Calu3 (cell line): ENCODE data around the gene NCOR1. TPM values are rescaled to one million over a fixed set of nuclear protein-coding genes. Genes with fewer than 3 reads are reported as not detected.
"Not testable (repeated sequence)": the region's sequence is repeated elsewhere in the genome, so short reads cannot be mapped to it uniquely, and the experiment has no call there.

ENCODE experiments used
- BruUV-seq: library from RNA; stranded (reverse); fragments of 400-500 nt; replicated peaks from 2 replicates; lab custom pipeline; 2021; lab: Mats Ljungman, UMichigan
- CTCF ChIA-PET: fragments of 300-600 bp; sonication (Branson Sonifier 250); formaldehyde crosslinking; loops from one replicate; lab custom pipeline; 2022; ENCODE audit warnings: antibody characterized with exemption; lab: Charles Lee
- DNase-seq: peaks from one replicate; pipeline ENCODE4 v3.0.0; 2022
- H3K27ac Mint-ChIP-seq: one replicate; pipeline ENCODE4 v1.8.0; 2022; ENCODE audit warnings: mixed read lengths; ENCODE audit not compliant: unreplicated experiment
- H3K27me3 Mint-ChIP-seq: one replicate; pipeline ENCODE4 v1.8.0; 2022; ENCODE audit warnings: mixed read lengths; ENCODE audit not compliant: unreplicated experiment
- H3K36me3 Mint-ChIP-seq: one replicate; pipeline ENCODE4 v1.8.0; 2022; ENCODE audit warnings: mild to moderate bottlenecking, moderate library complexity, mixed read lengths; ENCODE audit not compliant: insufficient read depth, unreplicated experiment
- H3K4me1 Mint-ChIP-seq: one replicate; pipeline ENCODE4 v1.8.0; 2022; ENCODE audit warnings: mild to moderate bottlenecking, low read depth, mixed read lengths; ENCODE audit not compliant: unreplicated experiment
- H3K4me3 Mint-ChIP-seq: one replicate; pipeline ENCODE4 v1.8.0; 2022; ENCODE audit warnings: mild to moderate bottlenecking, low read depth, moderate library complexity, mixed read lengths; ENCODE audit not compliant: unreplicated experiment
- H3K9me3 Mint-ChIP-seq: one replicate; pipeline ENCODE4 v1.8.0; 2022; ENCODE audit warnings: low read depth, mixed read lengths; ENCODE audit not compliant: unreplicated experiment
- intact Hi-C: fragments of 100-400 bp; cut with micrococcal nuclease; formaldehyde crosslinking; loops from one replicate; pipeline ENCODE4 v1.10.0; 2022; ENCODE audit not compliant: unreplicated experiment
- total RNA-seq: library from RNA; stranded (reverse); gene quantifications from 2 replicates; pipeline ENCODE4 v1.2.3, GENCODE V29; 2022
- TF ChIP-seq, protein P1 (sequence below): fragments of 200-600 bp; IDR thresholded peaks from one replicate; pipeline ENCODE4 v1.8.0; 2022; ENCODE audit warnings: antibody characterized with exemption; ENCODE audit not compliant: unreplicated experiment

NCOR1 gene
- total RNA-seq, 1 experiment from 2014 or later = 84.0 TPM

DNA sequence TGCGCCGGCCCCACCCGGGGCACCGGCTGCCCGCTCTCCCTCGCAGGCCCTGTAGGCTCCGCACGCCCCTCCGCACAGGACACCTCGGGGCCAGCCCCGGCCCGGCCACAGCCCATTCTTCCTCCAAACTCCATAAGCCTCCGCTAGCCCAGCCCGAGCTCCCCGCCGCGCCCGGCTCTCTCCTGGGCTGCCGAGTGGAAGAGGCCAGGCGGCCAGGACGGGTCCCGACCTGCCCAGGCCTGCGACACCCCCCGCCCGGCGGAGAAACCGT is 397 bp downstream of the NCOR1 start:
- peak overlapping the region; percentile 95 for H3K4me3 Mint-ChIP-seq
- DNase-seq = peak; percentile 46
- peaks cover 33% of the 10 kb centered on the region for H3K36me3 Mint-ChIP-seq
- BruUV-seq = no TSS peak
- no peaks in the 10 kb centered on the region for H3K4me1 Mint-ChIP-seq
- no peaks in the 10 kb centered on the region for H3K27me3 Mint-ChIP-seq
- TF ChIP-seq, protein P1, sequence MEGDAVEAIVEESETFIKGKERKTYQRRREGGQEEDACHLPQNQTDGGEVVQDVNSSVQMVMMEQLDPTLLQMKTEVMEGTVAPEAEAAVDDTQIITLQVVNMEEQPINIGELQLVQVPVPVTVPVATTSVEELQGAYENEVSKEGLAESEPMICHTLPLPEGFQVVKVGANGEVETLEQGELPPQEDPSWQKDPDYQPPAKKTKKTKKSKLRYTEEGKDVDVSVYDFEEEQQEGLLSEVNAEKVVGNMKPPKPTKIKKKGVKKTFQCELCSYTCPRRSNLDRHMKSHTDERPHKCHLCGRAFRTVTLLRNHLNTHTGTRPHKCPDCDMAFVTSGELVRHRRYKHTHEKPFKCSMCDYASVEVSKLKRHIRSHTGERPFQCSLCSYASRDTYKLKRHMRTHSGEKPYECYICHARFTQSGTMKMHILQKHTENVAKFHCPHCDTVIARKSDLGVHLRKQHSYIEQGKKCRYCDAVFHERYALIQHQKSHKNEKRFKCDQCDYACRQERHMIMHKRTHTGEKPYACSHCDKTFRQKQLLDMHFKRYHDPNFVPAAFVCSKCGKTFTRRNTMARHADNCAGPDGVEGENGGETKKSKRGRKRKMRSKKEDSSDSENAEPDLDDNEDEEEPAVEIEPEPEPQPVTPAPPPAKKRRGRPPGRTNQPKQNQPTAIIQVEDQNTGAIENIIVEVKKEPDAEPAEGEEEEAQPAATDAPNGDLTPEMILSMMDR = no peak
- CTCF ChIA-PET = interaction anchor here (1.3 to 1.4 kb wide), 2 partner anchors 9 to 29 kb away, joined by 3 to 4 read pairs; no protein-coding TSS in a partner anchor
- intact Hi-C loops = no loop called here
- H3K27ac Mint-ChIP-seq = peak overlapping the region; percentile 83
- no peaks in the 10 kb centered on the region for H3K9me3 Mint-ChIP-seq

DNA sequence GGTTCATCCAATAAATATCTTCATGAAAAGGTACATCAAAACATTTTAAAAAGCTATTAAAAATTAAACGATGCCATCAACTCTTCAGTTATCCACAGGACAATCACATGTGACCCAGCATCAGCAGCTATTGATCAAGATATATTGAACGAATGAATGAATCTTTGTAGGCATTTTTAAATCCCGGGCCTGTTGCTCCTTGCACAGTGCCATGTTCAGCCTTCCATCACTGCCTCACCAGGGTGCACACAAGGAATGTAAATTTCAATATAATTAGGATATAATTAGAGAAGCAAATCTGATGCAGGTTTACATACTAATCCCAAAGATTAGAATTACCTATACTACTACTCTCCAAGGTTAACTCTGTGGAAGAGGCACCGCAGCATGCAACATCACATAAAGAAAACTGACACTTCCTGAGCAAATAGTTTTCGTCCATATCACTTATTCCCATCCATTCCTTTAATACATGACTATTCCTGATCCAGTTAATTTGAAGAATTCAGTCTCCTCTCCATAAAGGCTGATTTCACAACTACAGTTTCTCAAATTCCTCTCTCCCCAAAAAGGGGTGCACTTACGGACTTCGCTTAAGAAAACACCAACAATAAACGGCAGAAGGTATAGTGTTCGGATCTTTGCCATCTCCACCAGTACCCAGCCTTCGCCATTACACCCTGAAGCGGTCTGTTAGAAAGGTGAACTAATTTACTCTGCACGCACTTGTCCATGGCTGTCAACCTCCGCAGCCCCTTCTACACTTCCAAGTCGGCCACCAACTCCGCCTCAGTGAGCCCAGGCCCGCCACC is 938 bp downstream of the NCOR1 start:
- no peaks in the 10 kb centered on the region for H3K4me1 Mint-ChIP-seq
- intact Hi-C loops = loop anchor here (1.0 kb wide), 1 partner anchor 73 kb away; no protein-coding TSS in a partner anchor
- no peak for DNase-seq
- TF ChIP-seq, protein P1 = no peak
- H3K4me3 Mint-ChIP-seq = peak overlapping the region; percentile 95
- H3K27ac Mint-ChIP-seq = peak overlapping the region; percentile 83
- no TSS peak for BruUV-seq
- peaks cover 33% of the 10 kb centered on the region for H3K36me3 Mint-ChIP-seq
- H3K27me3 Mint-ChIP-seq = no peaks in the 10 kb centered on the region
- CTCF ChIA-PET = interaction anchor here (0.6 to 1.4 kb wide), 2 partner anchors 9 to 51 kb away, joined by 3 to 6 read pairs; no protein-coding TSS in a partner anchor
- no peaks in the 10 kb centered on the region for H3K9me3 Mint-ChIP-seq

DNA sequence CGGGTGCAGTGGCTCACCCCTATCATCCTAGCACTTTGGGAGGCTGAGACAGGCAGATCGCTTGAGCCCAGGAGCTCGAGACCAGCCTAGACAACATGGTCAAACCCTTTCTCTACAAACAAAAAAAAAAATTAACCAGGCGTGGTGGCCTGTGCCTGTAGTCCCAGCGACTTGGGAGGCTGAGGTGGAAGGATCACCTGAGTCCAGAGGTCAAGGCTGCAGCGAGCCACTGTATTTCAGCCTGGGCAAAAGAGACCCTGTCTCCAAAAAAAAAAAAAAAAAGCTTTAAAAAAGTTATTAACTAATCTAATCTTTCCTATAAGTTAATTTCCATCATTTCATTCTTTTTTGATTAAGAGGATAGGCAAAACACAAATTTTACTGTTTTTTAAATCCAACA is 2.5 kb downstream of the NCOR1 start:
- TF ChIP-seq, protein P1 = no peak

DNA sequence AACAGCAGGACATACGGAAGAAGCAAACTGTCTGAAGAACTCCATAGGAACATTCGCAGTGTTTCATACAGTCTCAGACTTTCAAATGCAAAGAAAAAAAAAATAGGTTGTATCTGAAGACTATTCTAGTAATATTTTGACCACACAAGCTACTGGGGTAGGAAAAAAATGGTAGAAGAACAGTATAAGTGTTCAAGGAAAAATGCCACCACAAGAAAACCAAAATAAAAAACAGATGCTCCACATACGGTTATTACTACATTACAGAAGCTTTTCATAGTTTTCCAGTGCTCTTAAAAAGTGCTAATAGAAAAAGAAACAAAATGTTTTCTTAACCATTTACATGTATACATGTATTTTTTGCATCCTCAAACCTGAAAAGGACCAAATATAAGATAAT is 3.7 kb downstream of the NCOR1 start:
- Mint-ChIP-seq H3K9me3 (no peaks in the 10 kb centered on the region), H3K27ac (no peak overlapping the region), H3K4me1 (peaks cover 9% of the 10 kb centered on the region), H3K4me3 (no peak overlapping the region), H3K27me3 (no peaks in the 10 kb centered on the region), H3K36me3 (peaks cover 22% of the 10 kb centered on the region)
- CTCF ChIA-PET = no interaction called here
- DNase-seq = no peak
- no TSS peak for BruUV-seq
- intact Hi-C loops = no loop called here
- TF ChIP-seq, protein P1 = no peak

More for the DNA sequence above, 2.5 kb downstream of the NCOR1 start:
- CTCF ChIA-PET = no interaction called here
- no peak for DNase-seq
- Mint-ChIP-seq H3K27me3 (no peaks in the 10 kb centered on the region), H3K9me3 (no peaks in the 10 kb centered on the region), H3K27ac (no peak overlapping the region), H3K36me3 (peaks cover 33% of the 10 kb centered on the region), H3K4me3 (no peak overlapping the region), H3K4me1 (peaks cover 9% of the 10 kb centered on the region)
- intact Hi-C loops = no loop called here
- no TSS peak for BruUV-seq

DNA sequence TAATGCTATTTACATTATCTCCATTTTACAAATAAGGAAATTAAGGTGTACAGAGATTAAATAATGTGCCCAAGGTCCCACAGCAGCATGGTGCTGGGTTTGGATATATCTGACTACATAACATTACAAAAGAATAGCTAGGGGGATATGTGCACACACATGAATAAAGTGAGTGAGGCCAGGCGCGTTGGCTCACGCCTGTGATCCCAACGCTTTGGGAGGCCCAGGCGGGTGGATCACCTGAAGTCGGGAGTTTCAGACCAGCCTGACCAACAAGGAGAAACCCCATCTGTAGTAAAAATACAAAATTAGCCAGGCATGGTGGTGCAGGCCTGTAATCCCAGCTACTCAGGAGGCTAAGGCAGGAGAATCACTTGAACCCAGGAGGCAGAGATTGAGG is 10.6 kb downstream of the NCOR1 start:
- DNase-seq, intact Hi-C loops, CTCF ChIA-PET, H3K36me3 Mint-ChIP-seq, BruUV-seq, H3K27ac Mint-ChIP-seq, H3K4me3 Mint-ChIP-seq, H3K9me3 Mint-ChIP-seq, H3K27me3 Mint-ChIP-seq: not testable (repeated sequence)
- peaks cover 28% of the 10 kb centered on the region for H3K4me1 Mint-ChIP-seq

DNA sequence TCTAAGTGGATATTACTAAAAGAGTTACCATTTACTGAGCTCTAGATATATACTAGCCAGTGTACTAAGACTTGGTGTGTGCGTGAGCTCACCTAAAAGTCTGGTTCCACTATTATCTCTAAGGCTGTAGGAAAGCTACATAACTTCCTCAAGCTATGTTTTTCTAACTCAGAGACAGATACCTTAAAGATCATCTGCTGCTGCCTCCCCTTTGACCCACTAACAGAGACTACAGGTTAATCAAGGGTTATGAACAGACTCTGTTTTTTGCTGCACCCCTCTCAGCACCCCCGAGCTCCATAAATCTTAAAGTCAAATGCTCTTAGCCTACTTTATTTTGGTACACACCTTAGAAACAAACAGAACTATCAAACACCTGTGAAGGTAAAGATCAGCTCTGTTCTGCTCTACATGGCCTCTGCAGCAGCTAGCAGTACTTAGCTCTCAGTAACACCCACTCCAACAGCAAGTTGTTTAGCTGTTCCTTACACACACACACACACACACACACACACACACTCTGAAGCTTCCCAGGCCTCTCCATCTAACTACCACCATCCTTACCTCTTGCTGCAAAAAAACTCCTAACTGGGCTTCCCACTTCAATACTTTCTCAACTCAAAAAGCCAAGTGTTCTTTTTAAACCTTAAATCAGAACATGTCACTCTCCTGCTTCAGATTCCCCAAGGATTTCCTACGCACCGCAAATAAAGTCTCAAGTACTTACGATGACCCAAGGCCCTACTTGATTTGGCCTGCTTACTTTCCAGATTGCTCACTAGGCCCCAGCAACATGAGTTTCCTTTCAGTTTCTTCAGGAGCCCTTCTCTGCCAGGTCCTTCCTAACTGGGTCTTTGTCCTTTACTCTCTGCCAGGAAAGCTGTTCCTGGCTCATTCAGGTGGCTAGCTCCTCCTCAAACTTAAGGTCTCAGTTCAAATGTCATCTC is 12.5 kb downstream of the NCOR1 start:
- Mint-ChIP-seq H3K4me1 (peaks cover 28% of the 10 kb centered on the region), H3K4me3 (peak overlapping the region; percentile 6)
- H3K36me3 Mint-ChIP-seq, H3K27me3 Mint-ChIP-seq, BruUV-seq, CTCF ChIA-PET, DNase-seq, intact Hi-C loops, H3K27ac Mint-ChIP-seq, H3K9me3 Mint-ChIP-seq: not testable (repeated sequence)
